ENCODE measurements around the gene STEAP1B.

STEAP1B gene

GRCh38 chr7:22400150-22400814 lies 99.7 kb downstream of the STEAP1B start:
- no peak for DNase-seq (ENCODE audit: low spot score)

GRCh38 chr7:22399546-22399945 lies 100.4 kb downstream of the STEAP1B start:
- no peak for DNase-seq (ENCODE audit: low spot score)

GRCh38 chr7:22399091-22399490 lies 100.9 kb downstream of the STEAP1B start:
- DNase-seq (ENCODE audit: low spot score), result no peak

GRCh38 chr7:22397981-22398380 lies 102.0 kb downstream of the STEAP1B start:
- DNase-seq (ENCODE audit: low spot score), result no peak

- DNase-seq (ENCODE audit: low spot score), result no peak
These were observed 104.8 kb downstream of the STEAP1B start for GRCh38 chr7:22395222-22395621.

- DNase-seq (ENCODE audit: low spot score), result no peak
These were observed 105.2 kb downstream of the STEAP1B start for GRCh38 chr7:22394739-22395138.

- no peak for DNase-seq (ENCODE audit: low spot score)
These were observed 105.9 kb downstream of the STEAP1B start for GRCh38 chr7:22393913-22394729.

- DNase-seq (ENCODE audit: low spot score), result no peak
These were observed 109.5 kb downstream of the STEAP1B start for GRCh38 chr7:22390516-22390915.

GRCh38 chr7:22389892-22390291 lies 110.1 kb downstream of the STEAP1B start:
- DNase-seq (ENCODE audit: low spot score), result no peak

- DNase-seq (ENCODE audit: low spot score), result no peak
These were observed 112.4 kb downstream of the STEAP1B start for GRCh38 chr7:22387583-22387982.

GRCh38 chr7:22386865-22387264 lies 113.1 kb downstream of the STEAP1B start:
- DNase-seq (ENCODE audit: low spot score), result no peak

GRCh38 chr7:22386206-22386858 lies 113.7 kb downstream of the STEAP1B start:
- no peak for DNase-seq (ENCODE audit: low spot score)

GRCh38 chr7:22385326-22385725 lies 114.7 kb downstream of the STEAP1B start:
- DNase-seq (ENCODE audit: low spot score), result no peak

- DNase-seq (ENCODE audit: low spot score), result no peak
These were observed 119.7 kb downstream of the STEAP1B start for GRCh38 chr7:22380333-22380732.

GRCh38 chr7:22378199-22378980 lies 121.6 kb downstream of the STEAP1B start:
- no peak for DNase-seq (ENCODE audit: low spot score)

GRCh38 chr7:22377703-22378102 lies 122.3 kb downstream of the STEAP1B start:
- DNase-seq (ENCODE audit: low spot score), result no peak

GRCh38 chr7:22375359-22376048 lies 124.5 kb downstream of the STEAP1B start:
- no peak for DNase-seq (ENCODE audit: low spot score)

- no peak for DNase-seq (ENCODE audit: low spot score)
These were observed 126.1 kb downstream of the STEAP1B start for GRCh38 chr7:22373911-22374310.

GRCh38 chr7:22373388-22373787 lies 126.6 kb downstream of the STEAP1B start:
- no peak for DNase-seq (ENCODE audit: low spot score)

GRCh38 chr7:22372863-22373262 lies 127.1 kb downstream of the STEAP1B start:
- no peak for DNase-seq (ENCODE audit: low spot score)

- DNase-seq (ENCODE audit: low spot score), result no peak
These were observed 128.1 kb downstream of the STEAP1B start for GRCh38 chr7:22371878-22372277.

All from RKO (cell line).